T-helper 2 cell treated with Interferon-gamma antibody and Interleukin-4, amounts not matched to agents 5 μg/mL and 100 μg/mL, for 36 hours (primary cell): ENCODE data around the gene WBP1L.
A peak's percentile ranks its signal among the peaks of the same experiment; 100 is the strongest.
"Not testable (repeated sequence)": the region's sequence is repeated elsewhere in the genome, so short reads cannot be mapped to it uniquely, and the experiment has no call there.

Experiments
- DNase-seq: peaks from one replicate; pipeline ENCODE4 v3.0.0; 2021; ENCODE audit warnings: low spot score
- H3K27ac Mint-ChIP-seq: one replicate; pipeline ENCODE4 v1.8.0; 2021; ENCODE audit warnings: mild to moderate bottlenecking, mixed read lengths
- H3K27me3 Mint-ChIP-seq: one replicate; pipeline ENCODE4 v1.8.0; 2021; ENCODE audit warnings: low read depth, mixed read lengths
- H3K36me3 Mint-ChIP-seq: one replicate; pipeline ENCODE4 v1.8.0; 2021; ENCODE audit warnings: low read depth, mixed read lengths
- H3K4me1 Mint-ChIP-seq: one replicate; pipeline ENCODE4 v1.8.0; 2021; ENCODE audit warnings: low read depth, mixed read lengths
- H3K4me3 Mint-ChIP-seq: one replicate; pipeline ENCODE4 v1.8.0; 2022; ENCODE audit warnings: mild to moderate bottlenecking, moderate library complexity, mixed read lengths
- H3K9me3 Mint-ChIP-seq: one replicate; pipeline ENCODE4 v1.8.0; 2021; ENCODE audit warnings: mixed read lengths

The WBP1L gene

DNA sequence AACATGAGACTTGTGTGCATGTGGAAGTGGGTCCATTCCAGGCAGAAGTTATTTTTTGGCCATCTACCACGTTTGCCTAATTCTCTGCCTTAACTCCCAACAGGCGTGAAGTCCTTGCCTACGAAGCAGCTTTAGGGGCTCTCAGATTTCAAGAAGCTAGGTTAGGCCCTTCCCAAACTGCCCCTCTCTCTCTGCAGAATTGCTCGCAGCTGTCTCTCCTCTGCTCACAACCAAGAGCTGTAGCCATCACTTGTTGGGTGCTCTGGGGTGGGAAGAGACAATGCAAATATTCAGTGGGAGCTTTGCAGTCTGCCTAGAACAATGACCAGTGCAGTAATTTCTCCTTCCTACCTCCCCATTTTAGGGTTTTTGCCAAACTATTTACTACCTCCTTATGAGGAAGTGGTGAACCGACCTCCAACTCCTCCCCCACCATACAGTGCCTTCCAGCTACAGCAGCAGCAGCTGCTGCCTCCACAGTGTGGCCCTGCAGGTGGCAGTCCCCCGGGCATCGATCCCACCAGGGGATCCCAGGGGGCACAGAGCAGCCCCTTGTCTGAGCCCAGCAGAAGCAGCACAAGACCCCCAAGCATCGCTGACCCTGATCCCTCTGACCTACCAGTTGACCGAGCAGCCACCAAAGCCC is 68.6 kb downstream of the WBP1L start:
- Mint-ChIP-seq H3K9me3 (no peaks in the 10 kb centered on the region), H3K27ac (peak overlapping the region; percentile 77), H3K4me3 (peak overlapping the region; percentile 44), H3K36me3 (peaks cover 21% of the 10 kb centered on the region), H3K27me3 (no peaks in the 10 kb centered on the region), H3K4me1 (peaks cover 15% of the 10 kb centered on the region)
- no peak for DNase-seq

DNA sequence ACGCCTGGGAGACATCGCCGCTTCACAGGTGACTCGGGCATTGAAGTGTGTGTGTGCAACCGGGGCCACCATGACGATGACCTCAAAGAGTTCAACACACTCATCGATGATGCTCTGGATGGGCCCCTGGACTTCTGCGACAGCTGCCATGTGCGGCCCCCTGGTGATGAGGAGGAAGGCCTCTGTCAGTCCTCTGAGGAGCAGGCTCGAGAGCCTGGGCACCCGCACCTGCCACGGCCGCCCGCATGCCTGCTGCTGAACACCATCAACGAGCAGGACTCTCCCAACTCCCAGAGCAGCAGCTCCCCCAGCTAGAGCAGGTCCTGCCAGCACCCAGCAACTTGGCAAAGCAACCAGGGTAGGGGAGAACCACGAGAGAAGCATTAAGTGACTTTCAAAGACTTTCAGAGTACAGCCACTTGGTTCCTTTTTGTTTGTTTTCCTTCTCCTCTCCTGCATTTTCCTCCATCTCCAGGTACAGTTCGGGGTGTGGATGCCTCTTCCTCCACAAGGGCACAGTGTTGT is 69.3 kb downstream of the WBP1L start:
- H3K4me3 Mint-ChIP-seq: no peak overlapping the region
- peak overlapping the region; percentile 61 for H3K27ac Mint-ChIP-seq
- H3K27me3 Mint-ChIP-seq: no peaks in the 10 kb centered on the region
- no peak for DNase-seq
- peaks cover 15% of the 10 kb centered on the region for H3K4me1 Mint-ChIP-seq
- peaks cover 21% of the 10 kb centered on the region for H3K36me3 Mint-ChIP-seq
- no peaks in the 10 kb centered on the region for H3K9me3 Mint-ChIP-seq

DNA sequence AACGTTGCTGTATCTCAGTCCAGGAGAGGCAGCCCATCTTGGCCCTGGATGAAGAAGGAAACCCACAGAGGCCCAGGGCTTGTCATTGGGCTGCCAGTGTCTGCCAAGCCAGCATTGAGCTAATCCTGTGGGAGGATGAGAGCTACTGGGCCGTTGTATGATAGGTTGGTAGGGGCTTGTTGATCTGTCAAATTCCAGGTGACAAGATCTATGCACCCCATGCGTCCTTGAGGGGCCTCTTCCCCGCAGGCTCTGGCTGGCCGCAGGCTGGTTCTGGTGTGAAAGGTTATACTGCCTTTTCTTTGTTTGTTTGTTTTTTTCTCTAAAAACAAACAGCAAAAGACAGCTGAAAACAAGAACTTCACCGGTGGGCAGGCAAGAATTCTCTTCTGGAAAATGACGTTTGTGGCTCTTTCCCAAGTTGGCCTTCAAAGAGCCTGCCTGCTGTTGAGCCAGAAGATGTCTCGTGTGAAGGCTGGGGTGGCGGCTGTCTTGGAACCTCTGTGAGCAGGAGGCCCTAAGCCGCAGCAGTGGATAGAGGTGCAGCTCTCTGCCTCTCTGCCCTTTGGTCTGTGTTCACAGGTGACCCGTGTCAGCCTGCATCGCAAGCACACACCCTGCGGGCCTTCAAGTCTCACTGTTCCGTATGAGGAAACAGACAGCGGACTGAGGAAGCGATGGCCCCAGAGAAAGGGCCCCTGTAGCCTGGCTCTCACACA is 70.1 kb downstream of the WBP1L start:
- Mint-ChIP-seq H3K9me3 (no peaks in the 10 kb centered on the region), H3K27me3 (no peaks in the 10 kb centered on the region), H3K4me1 (peaks cover 14% of the 10 kb centered on the region), H3K36me3 (peaks cover 21% of the 10 kb centered on the region), H3K27ac (peak overlapping the region; percentile 61), H3K4me3 (no peak overlapping the region)
- no peak for DNase-seq

DNA sequence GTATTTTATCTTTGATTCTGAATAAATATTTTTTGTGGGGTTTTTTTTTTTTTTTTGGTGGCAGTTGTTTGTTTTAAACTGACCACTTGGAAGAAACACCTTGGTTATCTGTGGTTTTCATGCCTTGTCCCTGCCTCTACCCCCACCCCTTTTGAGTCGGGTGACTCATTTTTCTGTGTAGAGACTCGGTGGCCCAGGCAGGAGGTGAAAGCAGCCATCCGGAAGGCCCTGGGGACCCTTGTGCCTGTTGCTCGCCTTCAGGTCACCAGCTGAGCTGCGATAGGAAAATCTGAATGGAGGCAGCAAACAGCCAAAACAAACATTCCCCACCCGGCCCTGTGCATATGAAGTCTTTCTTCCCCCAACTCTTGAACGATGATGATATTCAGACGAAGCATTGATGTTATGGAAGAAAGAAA is 70.7 kb downstream of the WBP1L start:
- Mint-ChIP-seq H3K27me3 (no peaks in the 10 kb centered on the region), H3K9me3 (no peaks in the 10 kb centered on the region), H3K4me3 (no peak overlapping the region), H3K36me3 (peaks cover 21% of the 10 kb centered on the region), H3K4me1 (peaks cover 14% of the 10 kb centered on the region), H3K27ac (no peak overlapping the region)
- no peak for DNase-seq

DNA sequence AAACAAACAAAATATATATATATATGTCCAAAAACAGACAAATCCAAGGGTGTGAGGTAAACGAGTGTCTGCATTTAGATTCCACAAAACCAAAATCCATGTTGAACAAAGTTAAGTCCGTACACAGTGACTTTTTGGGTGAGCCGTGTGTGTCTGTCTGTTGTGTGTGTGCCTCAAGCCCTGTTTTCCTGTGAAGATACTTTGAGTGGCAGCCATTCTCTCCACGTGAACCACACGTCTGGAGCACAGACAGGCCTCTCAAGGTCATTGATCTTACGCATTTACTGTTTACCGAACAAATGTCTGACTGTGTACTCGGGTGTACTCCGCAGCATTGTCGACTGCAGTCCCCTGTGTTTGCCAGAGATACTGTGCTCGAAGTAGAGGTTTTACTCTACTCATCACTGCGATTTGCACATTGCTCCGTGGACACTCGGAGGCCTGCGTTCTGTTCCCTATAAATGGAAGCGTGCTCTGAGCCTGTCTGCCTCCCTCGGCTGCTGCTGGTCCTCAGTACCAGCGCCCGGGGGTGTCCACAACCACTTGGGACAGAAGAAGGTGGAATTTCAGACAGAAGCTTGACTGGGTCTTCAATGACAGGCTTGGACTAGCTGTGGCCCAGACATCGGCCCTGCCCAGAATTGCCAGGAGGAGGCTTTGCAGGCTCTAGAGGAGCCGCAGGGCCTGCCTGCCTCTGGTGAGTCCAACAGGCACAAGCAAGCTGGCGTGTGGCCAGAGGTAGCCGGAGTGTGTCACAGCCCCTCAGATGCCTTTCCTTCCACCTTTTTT is 71.3 kb downstream of the WBP1L start:
- H3K27ac Mint-ChIP-seq: no peak overlapping the region

DNA sequence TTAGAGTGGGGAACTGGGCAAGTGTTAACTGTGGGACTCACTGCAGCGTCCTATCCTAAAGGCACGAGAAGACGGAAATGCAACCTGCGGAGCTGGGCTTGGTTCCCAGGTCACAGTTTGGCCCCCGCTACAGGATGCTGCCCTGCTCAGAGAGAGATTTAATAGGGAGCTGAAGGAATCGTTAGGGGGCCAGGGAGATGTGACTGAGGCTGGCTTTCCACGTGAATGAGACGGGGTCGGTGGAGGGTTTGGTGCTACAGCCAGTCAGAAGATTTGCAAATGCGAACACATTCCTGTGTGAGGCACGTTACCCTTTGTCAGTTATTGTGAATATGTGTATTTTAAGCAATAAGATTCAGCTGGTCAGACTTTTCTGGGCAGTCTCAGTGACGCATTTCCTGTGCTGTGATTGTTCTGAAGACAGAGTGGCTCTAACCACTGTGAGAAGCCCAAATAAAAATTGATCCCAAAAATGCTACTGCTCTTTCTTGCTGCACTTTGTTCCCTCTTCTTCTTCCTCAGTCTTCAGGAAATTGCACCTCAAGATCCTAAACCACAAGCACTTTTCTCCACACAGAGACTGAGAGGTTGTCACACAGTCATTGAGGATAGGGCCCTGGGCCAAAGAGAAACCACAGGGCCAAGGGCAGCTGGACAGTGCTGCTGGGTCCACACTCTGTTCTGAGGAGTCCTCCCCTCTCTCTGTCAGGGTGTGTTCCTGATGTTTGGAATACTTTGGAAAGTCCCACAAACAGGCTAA is 72.2 kb downstream of the WBP1L start:
- H3K36me3 Mint-ChIP-seq: peaks cover 19% of the 10 kb centered on the region

More for the DNA sequence above, 71.3 kb downstream of the WBP1L start:
- DNase-seq: no peak
- Mint-ChIP-seq H3K36me3 (peaks cover 21% of the 10 kb centered on the region), H3K4me3 (no peak overlapping the region), H3K4me1 (peaks cover 14% of the 10 kb centered on the region), H3K27me3 (no peaks in the 10 kb centered on the region), H3K9me3 (no peaks in the 10 kb centered on the region)

DNA sequence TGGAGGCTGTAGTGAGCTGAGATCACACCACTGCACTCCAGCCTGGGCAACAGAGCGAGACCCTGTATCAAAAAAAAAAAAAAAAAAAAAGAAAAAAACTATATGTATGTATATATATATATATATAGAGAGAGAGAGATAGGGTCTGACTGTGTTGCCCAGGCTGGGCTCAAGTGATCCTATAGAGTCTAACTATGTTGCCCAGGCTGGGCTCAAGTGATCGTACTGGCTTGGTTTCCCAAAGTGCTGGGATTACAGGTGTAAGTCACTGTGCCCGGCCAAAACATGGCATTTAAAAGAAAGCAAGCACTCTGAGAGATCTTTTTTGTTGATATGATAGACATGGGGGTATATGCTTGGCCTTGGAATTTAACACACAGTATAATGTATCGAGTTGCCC is 73.4 kb downstream of the WBP1L start:
- no peak for DNase-seq
- peaks cover 10% of the 10 kb centered on the region for H3K4me1 Mint-ChIP-seq
- no peak overlapping the region for H3K27ac Mint-ChIP-seq
- H3K36me3 Mint-ChIP-seq: peaks cover 11% of the 10 kb centered on the region
- no peaks in the 10 kb centered on the region for H3K27me3 Mint-ChIP-seq
- no peak overlapping the region for H3K4me3 Mint-ChIP-seq
- no peaks in the 10 kb centered on the region for H3K9me3 Mint-ChIP-seq

More for the DNA sequence above, 72.2 kb downstream of the WBP1L start:
- no peaks in the 10 kb centered on the region for H3K27me3 Mint-ChIP-seq
- peaks cover 14% of the 10 kb centered on the region for H3K4me1 Mint-ChIP-seq
- DNase-seq: no peak
- no peak overlapping the region for H3K27ac Mint-ChIP-seq
- no peak overlapping the region for H3K4me3 Mint-ChIP-seq
- H3K9me3 Mint-ChIP-seq: no peaks in the 10 kb centered on the region

DNA sequence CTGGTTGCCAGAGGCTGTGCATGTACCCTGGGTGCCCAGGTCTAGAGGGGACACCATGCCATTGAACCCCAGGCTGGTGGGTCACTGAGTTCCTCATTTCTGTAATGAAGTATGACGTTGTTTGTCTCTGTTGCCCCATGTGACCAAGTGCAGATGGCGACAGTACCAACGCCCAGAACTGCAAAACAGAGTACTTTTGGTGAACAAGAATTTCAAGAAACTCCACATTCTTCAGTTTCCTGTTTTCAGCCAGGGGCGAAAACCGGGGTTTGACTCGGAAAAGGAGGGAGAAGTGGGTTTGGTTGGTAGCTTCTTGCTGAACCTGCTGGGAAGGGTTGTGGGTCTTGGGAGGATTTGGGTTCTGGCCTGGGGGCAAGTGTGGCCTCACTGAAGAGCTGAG is 75.3 kb downstream of the WBP1L start:
- H3K27ac Mint-ChIP-seq: no peak overlapping the region
- H3K9me3 Mint-ChIP-seq: no peaks in the 10 kb centered on the region
- no peaks in the 10 kb centered on the region for H3K27me3 Mint-ChIP-seq
- H3K4me3 Mint-ChIP-seq: no peak overlapping the region
- no peak for DNase-seq
- H3K4me1 Mint-ChIP-seq: peaks cover 2% of the 10 kb centered on the region
- H3K36me3 Mint-ChIP-seq: peaks cover 4% of the 10 kb centered on the region

DNA sequence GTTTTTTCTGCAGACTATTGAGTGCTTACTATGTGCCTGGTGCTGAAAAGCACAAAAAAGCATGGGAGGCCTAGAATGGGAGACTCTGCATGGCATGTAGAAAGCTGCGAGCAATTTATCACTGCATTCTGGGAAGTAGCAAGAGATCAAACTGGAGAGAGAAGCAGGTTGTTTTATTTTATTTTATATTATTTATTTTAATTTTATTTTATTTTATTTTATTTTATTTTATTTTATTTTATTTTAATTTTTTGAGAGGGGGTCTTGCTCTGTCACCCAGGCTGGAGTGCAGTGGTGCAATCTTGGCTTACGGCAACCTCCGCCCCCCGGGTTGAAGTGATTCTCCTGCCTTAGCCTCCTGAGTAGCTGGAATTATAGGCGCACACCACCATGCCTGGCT is 76.3 kb downstream of the WBP1L start:
- DNase-seq, H3K36me3 Mint-ChIP-seq, H3K27me3 Mint-ChIP-seq, H3K4me3 Mint-ChIP-seq, H3K27ac Mint-ChIP-seq, H3K4me1 Mint-ChIP-seq, H3K9me3 Mint-ChIP-seq: not testable (repeated sequence)

DNA sequence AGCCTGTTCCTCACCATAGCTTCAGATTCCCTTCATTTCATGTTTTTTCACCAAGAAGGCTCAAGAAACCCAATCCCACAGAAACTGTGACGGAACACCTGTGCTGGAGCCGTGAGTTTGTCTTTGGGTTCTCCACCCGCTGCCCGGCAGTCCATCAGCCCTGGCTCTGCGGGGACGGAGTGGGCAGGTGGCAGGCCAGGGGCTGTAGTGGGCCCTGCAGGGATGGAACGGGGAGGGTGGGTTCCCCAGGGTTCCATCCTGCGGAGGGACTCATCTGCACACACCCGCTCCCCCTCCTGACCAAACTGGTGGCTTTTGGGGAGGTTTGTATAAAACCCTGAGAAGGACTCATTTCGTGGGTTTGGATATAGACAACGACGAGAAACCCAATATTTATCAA is 78.5 kb downstream of the WBP1L start:
- no peaks in the 10 kb centered on the region for H3K36me3 Mint-ChIP-seq
- H3K4me1 Mint-ChIP-seq: no peaks in the 10 kb centered on the region
- H3K27ac Mint-ChIP-seq: no peak overlapping the region
- no peak for DNase-seq
- H3K9me3 Mint-ChIP-seq: no peaks in the 10 kb centered on the region
- H3K4me3 Mint-ChIP-seq: no peak overlapping the region
- no peaks in the 10 kb centered on the region for H3K27me3 Mint-ChIP-seq

DNA sequence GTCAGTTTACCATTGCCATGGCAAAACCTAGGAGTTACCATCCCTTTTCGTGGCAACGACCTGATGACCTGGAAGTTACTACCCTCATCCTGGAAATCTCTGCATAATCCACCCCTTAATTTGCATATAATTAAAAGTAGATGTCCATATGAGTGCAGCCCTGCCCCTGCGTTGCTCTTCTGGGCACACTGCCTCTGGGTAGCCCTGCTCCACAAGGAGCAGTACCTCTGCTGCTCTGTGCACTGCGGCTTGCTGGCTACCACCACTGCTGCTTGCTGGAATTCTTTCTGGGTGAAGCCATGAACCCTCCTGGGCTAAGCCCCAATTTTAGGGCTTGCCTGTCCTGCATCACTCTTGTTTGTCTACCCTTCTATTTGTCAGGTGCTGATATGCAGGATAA is 80.9 kb downstream of the WBP1L start:
- no peak overlapping the region for H3K27ac Mint-ChIP-seq
- DNase-seq: no peak
- no peaks in the 10 kb centered on the region for H3K27me3 Mint-ChIP-seq
- no peaks in the 10 kb centered on the region for H3K36me3 Mint-ChIP-seq
- H3K4me1 Mint-ChIP-seq: no peaks in the 10 kb centered on the region
- H3K9me3 Mint-ChIP-seq: no peaks in the 10 kb centered on the region
- no peak overlapping the region for H3K4me3 Mint-ChIP-seq

DNA sequence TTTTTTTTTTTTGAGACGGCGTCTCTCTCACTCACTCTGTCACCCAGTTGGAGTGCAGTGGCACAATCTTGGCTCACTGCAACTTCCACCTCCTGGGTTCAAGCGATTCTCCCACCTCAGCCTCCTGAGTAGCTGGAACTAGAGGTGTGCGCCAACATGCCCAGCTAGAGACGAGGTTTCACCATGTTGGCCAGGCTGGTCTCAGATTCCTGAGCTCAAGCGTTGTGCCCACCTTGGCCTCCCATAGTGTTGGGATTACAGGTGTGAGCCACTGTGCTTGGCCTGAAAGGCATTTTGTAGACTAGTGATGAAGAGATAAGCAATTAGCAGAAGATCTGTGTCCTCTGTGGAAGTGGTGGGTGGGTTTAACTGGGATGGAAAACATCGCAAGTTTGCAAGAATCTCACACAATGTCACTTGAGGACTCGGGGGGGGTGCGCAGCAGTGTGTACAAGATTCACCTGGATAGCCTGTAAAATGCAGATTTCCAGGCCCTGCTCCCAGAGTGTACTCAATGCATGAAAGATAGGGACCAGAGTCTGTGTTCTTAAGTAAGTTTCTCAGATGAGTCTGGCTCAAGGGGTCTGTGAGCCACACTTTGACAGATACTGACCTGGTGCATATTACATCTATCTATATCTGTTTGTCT is 82.5 kb downstream of the WBP1L start:
- Mint-ChIP-seq H3K27me3 (no peaks in the 10 kb centered on the region), H3K4me3 (no peak overlapping the region), H3K9me3 (no peaks in the 10 kb centered on the region), H3K27ac (no peak overlapping the region), H3K36me3 (no peaks in the 10 kb centered on the region), H3K4me1 (no peaks in the 10 kb centered on the region)
- DNase-seq: no peak

DNA sequence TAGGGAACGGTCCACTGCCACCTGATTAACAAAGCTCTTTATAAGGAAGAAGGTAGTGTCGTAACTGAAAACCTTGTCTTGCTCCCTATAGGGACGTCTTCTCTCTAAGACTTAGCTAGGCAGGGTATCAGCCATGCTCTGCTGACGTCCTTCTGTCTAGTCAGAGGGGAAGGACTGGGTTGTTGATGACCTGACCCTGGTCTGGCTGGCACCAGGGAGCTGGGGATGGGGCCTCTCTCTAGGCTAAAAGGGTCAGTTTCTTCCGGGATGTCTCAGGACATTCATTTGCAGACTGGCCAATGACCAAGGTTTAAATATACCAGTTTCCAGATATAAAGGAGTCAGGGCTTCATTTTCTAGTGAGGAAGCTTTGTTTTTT is 83.8 kb downstream of the WBP1L start:
- H3K27me3 Mint-ChIP-seq: no peaks in the 10 kb centered on the region
- H3K9me3 Mint-ChIP-seq: no peaks in the 10 kb centered on the region
- H3K27ac Mint-ChIP-seq: no peak overlapping the region
- no peaks in the 10 kb centered on the region for H3K36me3 Mint-ChIP-seq
- no peak for DNase-seq
- no peak overlapping the region for H3K4me3 Mint-ChIP-seq
- no peaks in the 10 kb centered on the region for H3K4me1 Mint-ChIP-seq
